Measurements from ENCODE around the gene NRP2.

Gene NRP2

GRCh38 chr2:205687641-205687956, 5.3 kb downstream of the NRP2 start:
- DNase-seq: no peak

- no peak for DNase-seq
Measured at GRCh38 chr2:205688417-205689200, 6.3 kb downstream of the NRP2 start.

GRCh38 chr2:205689820-205690219, 7.5 kb downstream of the NRP2 start:
- DNase-seq: no peak

GRCh38 chr2:205692104-205692503, 9.8 kb downstream of the NRP2 start:
- DNase-seq: no peak

DNA sequence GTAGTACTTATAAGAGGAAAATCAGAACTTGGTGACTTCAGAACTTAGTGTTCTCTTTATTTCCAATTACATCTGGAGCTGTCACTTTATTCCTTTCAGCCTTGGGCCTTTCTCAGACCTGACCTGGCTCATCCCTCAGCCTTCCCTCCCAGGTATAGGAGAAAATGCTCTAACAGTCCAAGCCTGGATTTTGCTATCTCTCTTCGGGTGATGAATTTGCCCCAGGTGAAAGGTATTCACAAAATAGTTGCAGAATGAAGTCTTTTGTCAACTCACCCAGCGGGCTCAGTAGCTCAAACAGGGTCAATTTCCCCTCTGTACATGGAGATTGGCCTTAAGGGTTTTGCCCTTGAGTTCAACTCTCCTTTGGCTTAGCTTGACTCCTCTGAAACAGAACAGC, 12.0 kb downstream of the NRP2 start:
- no peak for DNase-seq

DNA sequence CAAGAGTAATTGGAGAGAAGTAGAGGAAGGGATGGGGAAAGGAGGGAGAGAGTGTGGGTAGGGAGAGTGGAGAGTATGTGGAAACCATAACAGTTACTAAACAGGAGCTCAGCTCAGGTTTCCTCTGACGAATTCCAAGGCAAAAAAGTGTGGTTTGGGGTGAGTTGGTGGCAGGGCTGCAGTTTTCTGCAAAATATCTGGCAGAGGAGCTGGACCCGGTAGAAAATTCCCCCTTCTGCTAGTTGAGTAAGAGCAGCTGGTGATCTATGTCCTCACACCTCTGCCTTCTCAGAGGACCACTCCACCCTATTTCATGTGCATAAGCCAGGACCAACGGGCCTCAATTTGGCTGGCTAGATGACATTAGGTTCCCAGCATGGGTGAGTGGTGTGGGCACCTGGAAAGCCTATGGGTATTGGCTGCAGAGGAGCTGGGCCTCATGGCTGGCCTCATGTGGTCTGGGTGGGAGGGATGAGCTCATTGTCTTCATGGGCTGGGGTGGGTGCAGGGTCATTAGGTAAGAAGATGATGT, 13.2 kb downstream of the NRP2 start:
- DNase-seq: no peak

GRCh38 chr2:205696331-205696926, 14.1 kb downstream of the NRP2 start:
- no peak for DNase-seq

- DNase-seq: no peak
Measured at GRCh38 chr2:205696927-205697441, 14.7 kb downstream of the NRP2 start.

GRCh38 chr2:205698286-205699268, 16.3 kb downstream of the NRP2 start:
- DNase-seq: no peak

DNA sequence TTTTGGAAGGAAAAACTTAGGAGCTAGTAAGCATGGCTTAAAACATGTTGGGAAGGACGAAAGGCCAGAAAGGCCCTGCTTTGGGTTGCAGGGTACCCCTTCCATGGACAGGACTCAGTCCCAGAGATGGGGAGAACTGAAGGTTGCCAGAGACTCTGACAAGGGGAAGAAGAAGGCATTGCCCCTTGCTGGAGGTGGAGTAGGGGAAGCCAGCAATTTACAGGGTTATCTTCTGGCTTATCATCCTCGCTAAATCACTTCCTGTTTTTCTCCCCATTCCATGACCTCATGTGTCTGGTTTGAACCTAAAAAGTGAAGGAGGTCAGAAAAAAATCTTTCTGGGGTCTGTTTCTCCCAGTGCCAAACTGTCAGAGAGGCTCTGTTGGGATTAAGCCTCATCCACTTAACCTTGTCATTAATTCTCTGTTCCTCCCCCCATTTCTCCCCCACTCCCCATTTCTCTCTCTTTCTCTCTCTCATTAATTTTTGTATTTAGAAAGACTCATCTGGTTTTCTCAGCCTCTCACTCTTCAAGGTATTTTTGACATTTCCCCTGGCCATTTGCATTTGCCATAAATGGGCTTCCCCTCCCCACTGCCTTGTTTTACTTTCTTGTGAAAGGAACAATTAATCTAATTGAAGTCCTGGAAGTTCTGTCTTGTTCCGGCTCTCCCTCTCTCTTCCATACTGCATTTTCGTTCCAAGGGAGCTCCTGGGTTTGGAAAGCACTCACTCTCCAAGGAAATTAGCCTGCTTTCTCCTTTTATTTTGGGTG, 17.4 kb downstream of the NRP2 start:
- no peak for DNase-seq

GRCh38 chr2:205700331-205701132, 18.2 kb downstream of the NRP2 start:
- no peak for DNase-seq

DNA sequence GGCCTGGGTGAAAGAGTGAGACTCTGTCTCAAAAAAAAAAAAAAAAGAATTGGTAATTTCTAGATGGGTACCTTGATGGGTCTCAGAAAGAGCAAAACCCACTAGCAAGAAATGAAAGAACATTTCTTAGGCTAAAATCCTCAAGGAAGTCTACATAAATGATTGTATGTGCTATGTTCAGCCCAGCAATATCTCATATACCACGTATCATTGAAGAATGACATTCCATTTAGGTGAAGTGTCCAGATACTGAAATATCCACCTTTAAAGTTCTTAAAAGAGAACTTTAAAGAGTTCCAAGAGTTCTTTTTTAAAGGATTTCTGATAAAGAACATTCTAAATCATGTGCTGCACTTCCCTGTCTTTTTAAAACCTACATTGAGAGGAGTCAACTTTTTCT, 19.2 kb downstream of the NRP2 start:
- no peak for DNase-seq

DNA sequence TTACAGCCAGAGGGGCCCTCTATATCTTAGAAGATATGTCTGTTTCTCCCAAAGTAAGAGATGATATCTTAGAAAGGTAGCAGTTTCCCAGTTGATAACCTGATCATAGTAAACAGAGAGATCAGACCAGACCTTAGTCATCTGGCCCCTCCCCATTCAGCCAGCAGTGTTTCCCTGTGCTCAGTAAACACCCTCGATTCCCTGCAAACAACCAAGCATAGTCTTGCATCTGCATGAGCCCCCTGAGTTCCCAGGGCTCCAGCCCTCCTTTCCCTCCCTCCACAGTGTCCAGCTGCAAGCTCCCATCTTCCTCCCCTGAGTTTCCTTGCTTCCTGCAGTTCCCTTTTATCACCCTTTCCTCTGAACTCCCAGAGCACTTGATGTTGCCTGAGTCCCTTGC, 20.3 kb downstream of the NRP2 start:
- no peak for DNase-seq

DNA sequence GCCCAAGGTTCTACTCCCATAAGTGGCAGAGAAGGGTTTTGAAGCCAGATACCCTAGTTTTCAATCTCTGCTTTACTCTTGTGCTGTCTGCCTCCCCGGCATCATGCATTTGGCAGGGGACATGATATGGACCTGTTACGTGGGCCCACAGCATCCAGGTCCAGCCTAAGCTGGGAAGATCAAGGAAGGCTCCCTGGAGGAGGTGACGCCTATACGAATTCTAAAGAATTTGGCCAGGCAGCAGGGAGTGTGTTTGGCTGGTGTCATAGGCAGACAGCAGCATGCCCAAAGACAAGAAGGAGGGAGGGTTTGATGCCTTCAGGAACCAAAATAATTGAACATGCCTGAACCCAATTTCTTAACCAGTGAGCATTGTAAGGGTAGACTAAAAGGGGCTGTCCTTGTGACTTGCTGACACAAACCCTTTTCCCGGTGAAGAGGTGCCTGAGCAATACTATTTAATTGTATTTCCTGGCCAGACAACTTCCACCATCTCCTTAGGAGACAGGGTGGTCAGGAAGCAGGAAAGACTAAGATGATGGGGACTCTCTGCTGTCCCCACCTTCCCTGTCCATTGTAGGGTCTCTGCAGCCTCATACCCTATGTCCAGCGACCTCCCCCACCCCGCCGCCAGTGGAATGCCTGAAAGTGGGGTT, 21.3 kb downstream of the NRP2 start:
- DNase-seq: no peak

GRCh38 chr2:205704127-205704741, 21.9 kb downstream of the NRP2 start:
- no peak for DNase-seq

DNA sequence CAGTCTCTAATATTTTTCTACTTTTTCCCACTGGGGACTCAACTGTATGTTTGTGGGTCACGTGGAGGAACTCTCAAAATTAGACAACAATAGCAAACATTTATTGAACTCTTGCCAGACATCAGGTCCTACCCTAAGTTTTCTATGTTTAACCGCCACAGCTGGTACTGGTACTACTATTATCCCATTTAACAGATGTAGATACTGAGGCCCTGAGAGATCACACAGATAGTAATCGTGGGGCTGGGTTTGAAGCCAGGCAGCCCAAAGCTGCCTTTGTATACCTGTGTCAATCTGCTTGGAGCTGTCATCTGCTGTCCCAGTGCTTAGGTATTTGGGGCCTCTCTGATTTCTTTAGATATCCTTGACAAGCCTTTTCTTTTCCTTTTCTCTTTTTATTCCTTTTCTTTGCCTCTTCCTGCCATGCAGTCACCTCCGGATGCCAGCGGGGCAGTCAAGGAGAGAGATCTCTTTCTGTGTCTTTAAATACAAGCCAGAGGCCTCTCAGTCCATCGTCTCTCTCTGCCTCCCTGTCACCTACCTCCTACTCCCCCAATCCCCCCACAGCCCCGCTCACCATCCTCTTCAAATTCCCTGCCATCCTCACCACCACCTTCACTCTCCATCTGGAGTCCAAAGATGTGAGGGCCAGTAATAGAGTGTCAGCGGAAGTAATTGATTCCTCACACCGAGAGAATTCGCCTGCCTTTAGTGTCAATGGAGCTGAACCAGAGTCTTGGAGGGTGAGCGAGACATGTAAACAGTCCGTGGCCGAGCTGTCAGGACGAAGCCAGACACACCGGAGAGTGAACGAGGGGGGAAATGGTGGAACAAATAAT, 23.4 kb downstream of the NRP2 start:
- DNase-seq: no peak

- DNase-seq: peak; percentile 75
Measured at GRCh38 chr2:205706769-205707381, 24.6 kb downstream of the NRP2 start.

- no peak for DNase-seq
Measured at GRCh38 chr2:205708231-205708631, 25.9 kb downstream of the NRP2 start.

DNA sequence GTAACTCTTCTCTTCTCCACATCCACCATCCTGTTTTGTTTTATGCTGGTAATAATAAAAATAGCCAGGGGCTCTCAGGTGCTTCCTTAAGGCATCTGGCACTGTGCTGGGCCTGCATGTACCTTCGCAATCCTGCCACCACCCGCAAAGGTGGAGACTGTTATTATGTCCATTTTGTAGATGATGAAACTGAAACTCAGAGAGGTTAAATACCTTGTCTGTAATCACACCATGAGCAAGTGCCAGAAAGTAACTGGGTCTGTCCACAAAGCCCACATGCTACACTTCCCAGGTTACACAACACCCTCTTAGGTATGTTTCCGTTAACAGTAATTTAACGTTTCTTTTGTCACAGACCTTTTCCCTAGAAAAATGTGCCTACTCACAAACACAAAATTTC, 27.0 kb downstream of the NRP2 start:
- no peak for DNase-seq
